Muscle layer of duodenum (tissue), 2 donors: ENCODE results near the gene HES1.
"Not testable (repeated sequence)": the region's sequence is repeated elsewhere in the genome, so short reads cannot be mapped to it uniquely, and the experiment has no call there.

Experiments used
- H3K27ac ChIP-seq: one replicate; pipeline ENCODE4 v1.7.0; 2013; ENCODE audit warnings: mild to moderate bottlenecking, low read length
- H3K27me3 ChIP-seq: one replicate; pipeline ENCODE4 v1.7.0; 2013; ENCODE audit warnings: low read depth, mild to moderate bottlenecking, control low read depth, low read length
- H3K36me3 ChIP-seq, 2 donors: one replicate each; pipeline ENCODE4 v1.7.0; 2013; ENCODE audit warnings: low read length in 2 of 2, control low read depth in 1 of 2, mild to moderate bottlenecking in 1 of 2; ENCODE audit not compliant: insufficient read depth in 2 of 2, control insufficient read depth in 1 of 2
- H3K4me1 ChIP-seq, 2 donors: one replicate each; pipeline ENCODE4 v1.7.0; 2013; ENCODE audit warnings: low read length in 2 of 2, mild to moderate bottlenecking in 2 of 2, control low read depth in 1 of 2, moderate library complexity in 1 of 2; ENCODE audit not compliant: insufficient read depth in 2 of 2, control insufficient read depth in 1 of 2
- H3K4me3 ChIP-seq, 2 donors: one replicate each; pipeline ENCODE4 v1.7.0; 2013; ENCODE audit warnings: low read length in 2 of 2, low read depth in 1 of 2, mild to moderate bottlenecking in 1 of 2
- H3K9me3 ChIP-seq, 2 donors: one replicate each; pipeline ENCODE4 v1.7.0; 2013; ENCODE audit warnings: low read length in 2 of 2, control low read depth in 1 of 2, mild to moderate bottlenecking in 1 of 2; ENCODE audit not compliant: control insufficient read depth in 1 of 2
- donor health status: healthy.

HES1 gene

GRCh38 chr3:194139071-194139813 is 3.3 kb downstream of the HES1 start:
- Histone ChIP-seq H3K36me3 (peaks cover 0 to 3% of the 10 kb centered on the region in 2 donors), H3K4me3 (peak overlapping the region; percentile 68 to 85), H3K27me3 (no peaks in the 10 kb centered on the region), H3K4me1 (peaks cover 26 to 28% of the 10 kb centered on the region in 2 donors), H3K27ac (peak overlapping the region; percentile 71), H3K9me3 (no peaks in the 10 kb centered on the region)

GRCh38 chr3:194139814-194140391 is 4.0 kb downstream of the HES1 start:
- peak overlapping the region; percentile 71 for H3K27ac ChIP-seq
- H3K27me3 ChIP-seq: no peaks in the 10 kb centered on the region
- peaks cover 26 to 28% of the 10 kb centered on the region in 2 donors for H3K4me1 ChIP-seq
- no peak overlapping the region for H3K4me3 ChIP-seq
- H3K9me3 ChIP-seq: no peaks in the 10 kb centered on the region
- H3K36me3 ChIP-seq: peaks cover 0 to 3% of the 10 kb centered on the region in 2 donors

- Histone ChIP-seq H3K27me3 (no peaks in the 10 kb centered on the region), H3K27ac (peak overlapping the region; percentile 43), H3K36me3 (no peaks in the 10 kb centered on the region), H3K4me3 (peak overlapping the region; percentile 42 to 54), H3K9me3 (no peaks in the 10 kb centered on the region), H3K4me1 (peaks cover 18 to 28% of the 10 kb centered on the region in 2 donors)
Observed at GRCh38 chr3:194140520-194141414, 4.8 kb downstream of the HES1 start.

GRCh38 chr3:194141415-194142155 is 5.6 kb downstream of the HES1 start:
- peak overlapping the region; percentile 77 for H3K27ac ChIP-seq
- H3K4me1 ChIP-seq: peaks cover 18 to 28% of the 10 kb centered on the region in 2 donors
- H3K9me3 ChIP-seq: no peaks in the 10 kb centered on the region
- no peaks in the 10 kb centered on the region for H3K36me3 ChIP-seq
- no peaks in the 10 kb centered on the region for H3K27me3 ChIP-seq
- peak overlapping the region; percentile 2 to 45 for H3K4me3 ChIP-seq

GRCh38 chr3:194142156-194142910 is 6.4 kb downstream of the HES1 start:
- Histone ChIP-seq H3K4me3 (peak overlapping the region; percentile 2 to 45), H3K27me3 (no peaks in the 10 kb centered on the region), H3K4me1 (peaks cover 15 to 28% of the 10 kb centered on the region in 2 donors), H3K36me3 (no peaks in the 10 kb centered on the region), H3K27ac (peak overlapping the region; percentile 77), H3K9me3 (no peaks in the 10 kb centered on the region)

GRCh38 chr3:194145702-194146101 is 9.8 kb downstream of the HES1 start:
- no peaks in the 10 kb centered on the region for H3K9me3 ChIP-seq
- H3K36me3 ChIP-seq: no peaks in the 10 kb centered on the region
- no peak overlapping the region for H3K27ac ChIP-seq
- H3K4me1 ChIP-seq: peaks cover 12 to 18% of the 10 kb centered on the region in 2 donors
- no peaks in the 10 kb centered on the region for H3K27me3 ChIP-seq
- H3K4me3 ChIP-seq: no peak overlapping the region

- H3K27ac ChIP-seq: no peak overlapping the region
- H3K4me1 ChIP-seq: peaks cover 1 to 9% of the 10 kb centered on the region in 2 donors
- H3K9me3 ChIP-seq: no peaks in the 10 kb centered on the region
- no peaks in the 10 kb centered on the region for H3K27me3 ChIP-seq
- no peaks in the 10 kb centered on the region for H3K36me3 ChIP-seq
- H3K4me3 ChIP-seq: no peak overlapping the region
Observed at GRCh38 chr3:194147679-194148078, 11.7 kb downstream of the HES1 start.

- Histone ChIP-seq H3K36me3 (no peaks in the 10 kb centered on the region), H3K4me1 (peaks cover 0 to 4% of the 10 kb centered on the region in 2 donors), H3K4me3 (no peak overlapping the region), H3K27me3 (no peaks in the 10 kb centered on the region), H3K9me3 (no peaks in the 10 kb centered on the region), H3K27ac (no peak overlapping the region)
Observed at GRCh38 chr3:194148383-194148782, 12.4 kb downstream of the HES1 start.

- no peaks in the 10 kb centered on the region for H3K27me3 ChIP-seq
- H3K4me1 ChIP-seq: peaks cover 0 to 4% of the 10 kb centered on the region in 2 donors
- no peak overlapping the region for H3K4me3 ChIP-seq
- H3K36me3 ChIP-seq: no peaks in the 10 kb centered on the region
- no peak overlapping the region for H3K27ac ChIP-seq
- peaks cover 3 to 8% of the 10 kb centered on the region in 2 donors for H3K9me3 ChIP-seq
Observed at GRCh38 chr3:194150252-194150934, 14.4 kb downstream of the HES1 start.

GRCh38 chr3:194150935-194151302 is 15.0 kb downstream of the HES1 start:
- H3K27ac ChIP-seq, H3K4me1 ChIP-seq, H3K36me3 ChIP-seq, H3K4me3 ChIP-seq, H3K9me3 ChIP-seq, H3K27me3 ChIP-seq: not testable (repeated sequence)
